ENCODE measurements around the gene EAF1. TPM values are rescaled to one million over a fixed set of nuclear protein-coding genes. Genes with fewer than 3 reads are reported as not detected.
"Not testable (repeated sequence)": the region's sequence is repeated elsewhere in the genome, so short reads cannot be mapped to it uniquely, and the experiment has no call there.

Gene EAF1
- total and polyA plus RNA-seq, 9 donors: 7.2 to 17.4 (median 14.0) TPM

GRCh38 chr3:15456321-15456720 lies 28.9 kb downstream of the EAF1 start:
- Histone ChIP-seq H3K4me3 (ENCODE audit: low read length) (no peak overlapping the region), H3K36me3 (ENCODE audit: control insufficient read depth, insufficient read depth, low read length) (peaks cover 18% of the 10 kb centered on the region), H3K27ac (ENCODE audit: low read length) (no peak overlapping the region), H3K9me3 (replicated peaks; ENCODE audit: control insufficient read depth, low read depth, low read length) (no peaks in the 10 kb centered on the region), H3K27me3 (ENCODE audit: control insufficient read depth, insufficient read depth, low read length) (no peaks in the 10 kb centered on the region), H3K4me1 (ENCODE audit: control insufficient read depth, insufficient read depth, low read length) (no peaks in the 10 kb centered on the region)
- WGBS (ENCODE audit: insufficient coverage): 100% methylated on average over 2 of the region's 2 CpGs
- DNase-seq: no peak

DNA sequence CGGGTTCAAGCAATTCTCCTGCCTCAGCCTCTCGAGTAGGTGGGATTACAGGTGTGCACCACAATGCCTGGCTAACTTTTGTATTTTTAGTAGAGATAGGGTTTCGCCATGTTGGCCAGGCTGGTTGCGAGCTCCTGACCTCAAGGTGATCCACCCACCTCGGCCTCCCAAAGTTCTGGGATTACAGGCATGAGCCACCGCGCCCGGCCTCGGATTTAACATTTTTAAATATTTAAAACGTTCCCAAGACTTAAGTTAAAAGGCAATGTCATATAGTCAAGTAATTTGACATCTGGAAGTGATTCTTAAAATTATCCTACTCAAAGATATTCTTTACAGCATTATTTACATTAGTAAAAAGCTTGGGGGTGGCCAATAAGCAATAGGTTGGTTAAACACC lies 29.5 kb downstream of the EAF1 start:
- H3K27me3 ChIP-seq (ENCODE audit: control insufficient read depth, insufficient read depth, low read length); H3K27ac ChIP-seq (ENCODE audit: low read length); H3K4me3 ChIP-seq (ENCODE audit: low read length); H3K4me1 ChIP-seq (ENCODE audit: control insufficient read depth, insufficient read depth, low read length); H3K9me3 ChIP-seq (replicated peaks; ENCODE audit: control insufficient read depth, low read depth, low read length); DNase-seq: not testable (repeated sequence)
- WGBS (ENCODE audit: insufficient coverage): 83% methylated on average over 1 of the region's 10 CpGs
- peaks cover 18% of the 10 kb centered on the region for H3K36me3 ChIP-seq (ENCODE audit: control insufficient read depth, insufficient read depth, low read length)

GRCh38 chr3:15458212-15458780 lies 30.9 kb downstream of the EAF1 start:
- H3K4me1 ChIP-seq (ENCODE audit: control insufficient read depth, insufficient read depth, low read length): no peaks in the 10 kb centered on the region
- 88% methylated on average over 6 of the region's 7 CpGs for WGBS (ENCODE audit: insufficient coverage)
- no peak overlapping the region for H3K4me3 ChIP-seq (ENCODE audit: low read length)
- H3K36me3 ChIP-seq (ENCODE audit: control insufficient read depth, insufficient read depth, low read length): peaks cover 18% of the 10 kb centered on the region
- H3K27ac ChIP-seq (ENCODE audit: low read length): no peak overlapping the region
- H3K9me3 ChIP-seq (replicated peaks; ENCODE audit: control insufficient read depth, low read depth, low read length): no peaks in the 10 kb centered on the region
- no peaks in the 10 kb centered on the region for H3K27me3 ChIP-seq (ENCODE audit: control insufficient read depth, insufficient read depth, low read length)
- no peak for DNase-seq

GRCh38 chr3:15460891-15461531 lies 33.6 kb downstream of the EAF1 start:
- 58% methylated on average over 2 of the region's 4 CpGs for WGBS (ENCODE audit: insufficient coverage)
- no peaks in the 10 kb centered on the region for H3K27me3 ChIP-seq (ENCODE audit: control insufficient read depth, insufficient read depth, low read length)
- no peak for DNase-seq
- no peak overlapping the region for H3K4me3 ChIP-seq (ENCODE audit: low read length)
- H3K9me3 ChIP-seq (replicated peaks; ENCODE audit: control insufficient read depth, low read depth, low read length): no peaks in the 10 kb centered on the region
- no peaks in the 10 kb centered on the region for H3K4me1 ChIP-seq (ENCODE audit: control insufficient read depth, insufficient read depth, low read length)
- no peak overlapping the region for H3K27ac ChIP-seq (ENCODE audit: low read length)
- peaks cover 15% of the 10 kb centered on the region for H3K36me3 ChIP-seq (ENCODE audit: control insufficient read depth, insufficient read depth, low read length)

DNA sequence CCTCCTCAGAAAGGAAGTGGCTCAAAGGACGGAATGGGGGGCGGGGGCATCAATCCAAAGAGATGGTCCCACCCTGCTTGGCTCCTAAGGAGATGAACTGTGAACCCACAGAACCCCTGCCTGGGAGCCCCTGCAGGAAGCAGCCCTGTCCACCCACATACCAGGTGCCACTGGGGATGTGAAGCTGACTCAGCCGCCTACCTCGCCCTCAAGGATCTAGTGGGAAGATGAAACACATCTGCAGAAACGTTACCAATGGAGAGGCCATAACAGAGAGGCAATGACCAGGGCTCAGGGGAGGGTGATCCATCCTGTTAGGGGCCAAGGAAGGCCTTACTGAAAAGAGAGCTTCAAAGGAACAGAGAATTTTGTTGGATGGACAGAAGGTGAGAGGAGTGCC lies 35.1 kb downstream of the EAF1 start:
- Histone ChIP-seq H3K4me1 (ENCODE audit: control insufficient read depth, insufficient read depth, low read length) (peaks cover 3% of the 10 kb centered on the region), H3K36me3 (ENCODE audit: control insufficient read depth, insufficient read depth, low read length) (peaks cover 11% of the 10 kb centered on the region), H3K27ac (ENCODE audit: low read length) (no peak overlapping the region), H3K4me3 (ENCODE audit: low read length) (no peak overlapping the region), H3K9me3 (replicated peaks; ENCODE audit: control insufficient read depth, low read depth, low read length) (no peaks in the 10 kb centered on the region), H3K27me3 (ENCODE audit: control insufficient read depth, insufficient read depth, low read length) (no peaks in the 10 kb centered on the region)
- 87% methylated on average over 3 of the region's 5 CpGs for WGBS (ENCODE audit: insufficient coverage)
- DNase-seq: no peak

GRCh38 chr3:15465876-15466585 lies 38.6 kb downstream of the EAF1 start:
- H3K4me1 ChIP-seq (ENCODE audit: control insufficient read depth, insufficient read depth, low read length): peaks cover 12% of the 10 kb centered on the region
- no peaks in the 10 kb centered on the region for H3K27me3 ChIP-seq (ENCODE audit: control insufficient read depth, insufficient read depth, low read length)
- H3K36me3 ChIP-seq (ENCODE audit: control insufficient read depth, insufficient read depth, low read length): peaks cover 14% of the 10 kb centered on the region
- H3K4me3 ChIP-seq (ENCODE audit: low read length): no peak overlapping the region
- DNase-seq: no peak
- H3K27ac ChIP-seq (ENCODE audit: low read length): no peak overlapping the region
- WGBS (ENCODE audit: insufficient coverage): no CpG with 5 or more reads among the region's 6 CpGs
- no peaks in the 10 kb centered on the region for H3K9me3 ChIP-seq (replicated peaks; ENCODE audit: control insufficient read depth, low read depth, low read length)

DNA sequence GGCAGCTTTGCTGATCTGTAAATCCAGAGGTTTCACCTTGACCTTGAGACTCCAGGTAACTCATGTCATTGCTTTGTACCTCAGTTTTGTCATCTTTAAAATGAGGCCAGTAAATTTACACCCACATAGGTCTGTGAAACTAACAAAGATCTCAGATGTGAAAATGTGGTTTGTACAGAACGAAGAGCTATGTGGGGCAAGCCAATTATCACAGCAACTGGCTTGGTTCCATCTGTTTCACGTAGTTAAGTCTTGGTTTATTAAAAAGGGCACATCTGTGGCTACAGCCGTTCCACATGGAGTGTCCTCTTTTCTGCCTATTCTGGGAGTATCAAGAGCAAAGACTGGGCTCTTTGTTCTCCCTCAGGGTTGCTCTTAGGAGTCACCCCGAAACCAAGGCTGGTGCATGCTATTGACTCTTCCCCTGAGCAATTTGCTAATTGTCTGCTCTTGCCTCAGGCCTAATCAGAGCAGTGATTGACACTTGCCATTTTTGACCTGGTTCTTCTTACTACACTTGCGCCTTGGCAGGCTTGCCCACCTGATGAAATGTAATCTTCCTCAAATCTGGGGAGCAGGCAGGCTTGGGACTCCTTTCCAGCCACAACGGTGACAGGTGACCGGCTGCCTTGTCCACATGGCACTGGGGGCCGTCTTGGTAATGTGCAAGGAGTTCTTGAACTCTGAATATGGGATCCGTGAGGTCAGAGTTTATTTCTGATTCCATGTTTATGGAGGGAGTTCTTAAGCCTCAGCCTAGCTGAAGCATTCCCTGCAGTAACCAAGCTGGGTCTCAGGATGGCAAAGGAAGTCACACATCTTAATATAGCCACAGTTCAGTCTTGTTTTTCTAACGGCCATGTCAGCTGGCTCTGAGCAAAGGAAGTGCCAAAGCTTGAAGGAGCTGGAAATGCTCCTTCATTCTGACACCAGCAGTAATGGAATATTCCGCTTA lies 40.1 kb downstream of the EAF1 start:
- DNase-seq: peak; percentile 78
- H3K27ac ChIP-seq (ENCODE audit: low read length): peak overlapping the region; percentile 74
- H3K27me3 ChIP-seq (ENCODE audit: control insufficient read depth, insufficient read depth, low read length): no peaks in the 10 kb centered on the region
- H3K36me3 ChIP-seq (ENCODE audit: control insufficient read depth, insufficient read depth, low read length): peaks cover 12% of the 10 kb centered on the region
- H3K4me3 ChIP-seq (ENCODE audit: low read length): no peak overlapping the region
- 86% methylated on average over 8 of the region's 11 CpGs for WGBS (ENCODE audit: insufficient coverage)
- peaks cover 12% of the 10 kb centered on the region for H3K4me1 ChIP-seq (ENCODE audit: control insufficient read depth, insufficient read depth, low read length)
- H3K9me3 ChIP-seq (replicated peaks; ENCODE audit: control insufficient read depth, low read depth, low read length): no peaks in the 10 kb centered on the region

DNA sequence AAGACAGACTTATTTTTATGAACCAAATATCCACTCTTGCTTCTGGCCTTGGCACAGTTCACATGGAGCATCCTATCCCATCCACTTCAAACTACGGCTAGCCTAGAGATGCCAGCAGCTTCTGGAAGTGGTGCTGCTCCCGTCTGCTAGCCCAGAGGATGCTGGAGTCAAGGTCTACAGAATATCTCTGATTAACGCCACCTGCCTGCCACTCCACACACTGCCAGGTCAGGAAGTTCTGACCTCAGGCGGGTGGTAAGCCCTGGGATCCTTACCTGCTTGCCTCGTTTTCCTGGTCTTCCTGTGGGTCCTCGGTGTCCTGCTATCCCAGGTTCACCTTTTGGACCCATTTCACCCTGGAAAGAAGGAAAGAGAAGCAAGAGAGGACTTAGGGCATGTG lies 42.9 kb downstream of the EAF1 start:
- Histone ChIP-seq H3K9me3 (replicated peaks; ENCODE audit: control insufficient read depth, low read depth, low read length) (no peaks in the 10 kb centered on the region), H3K4me3 (ENCODE audit: low read length) (no peak overlapping the region), H3K4me1 (ENCODE audit: control insufficient read depth, insufficient read depth, low read length) (peaks cover 12% of the 10 kb centered on the region), H3K36me3 (ENCODE audit: control insufficient read depth, insufficient read depth, low read length) (peaks cover 6% of the 10 kb centered on the region), H3K27ac (ENCODE audit: low read length) (no peak overlapping the region), H3K27me3 (ENCODE audit: control insufficient read depth, insufficient read depth, low read length) (no peaks in the 10 kb centered on the region)
- WGBS (ENCODE audit: insufficient coverage): 81% methylated on average over 5 of the region's 6 CpGs
- DNase-seq: no peak

- Histone ChIP-seq H3K9me3 (replicated peaks; ENCODE audit: control insufficient read depth, low read depth, low read length) (no peaks in the 10 kb centered on the region), H3K4me1 (ENCODE audit: control insufficient read depth, insufficient read depth, low read length) (peaks cover 12% of the 10 kb centered on the region), H3K27ac (ENCODE audit: low read length) (no peak overlapping the region), H3K27me3 (ENCODE audit: control insufficient read depth, insufficient read depth, low read length) (no peaks in the 10 kb centered on the region), H3K4me3 (ENCODE audit: low read length) (no peak overlapping the region), H3K36me3 (ENCODE audit: control insufficient read depth, insufficient read depth, low read length) (peaks cover 6% of the 10 kb centered on the region)
- no CpG with 5 or more reads among the region's 2 CpGs for WGBS (ENCODE audit: insufficient coverage)
- no peak for DNase-seq
Observed at GRCh38 chr3:15470849-15471248, 43.5 kb downstream of the EAF1 start.

GRCh38 chr3:15471861-15472260 lies 44.5 kb downstream of the EAF1 start:
- WGBS (ENCODE audit: insufficient coverage): no CpG with 5 or more reads among the region's 3 CpGs
- H3K27me3 ChIP-seq (ENCODE audit: control insufficient read depth, insufficient read depth, low read length): no peaks in the 10 kb centered on the region
- DNase-seq: no peak
- no peak overlapping the region for H3K27ac ChIP-seq (ENCODE audit: low read length)
- H3K4me3 ChIP-seq (ENCODE audit: low read length): no peak overlapping the region
- no peaks in the 10 kb centered on the region for H3K9me3 ChIP-seq (replicated peaks; ENCODE audit: control insufficient read depth, low read depth, low read length)
- H3K4me1 ChIP-seq (ENCODE audit: control insufficient read depth, insufficient read depth, low read length): peaks cover 17% of the 10 kb centered on the region
- H3K36me3 ChIP-seq (ENCODE audit: control insufficient read depth, insufficient read depth, low read length): peaks cover 6% of the 10 kb centered on the region

All from muscle of leg (tissue), 11 donors.